Keratinocyte (primary cell): ENCODE results near the gene TOM1. TPM values are rescaled to one million over a fixed set of nuclear protein-coding genes. Genes with fewer than 3 reads are reported as not detected.

Experiments
- DNase-seq: peaks from one replicate; pipeline ENCODE4 v3.0.0-alpha.2; 2011; ENCODE audit warnings: low read depth, missing footprints, low spot score
- FAIRE-seq: peaks from 2 replicates; lab custom pipeline; 2011; peaks lifted over from hg19 to GRCh38; lab: Jason Lieb, UNC
- H2AFZ ChIP-seq: 2 replicates; pipeline ENCODE4 v1.6.0; 2012; ENCODE audit warnings: low read length, control low read depth, inconsistent platforms; ENCODE audit not compliant: control insufficient read depth
- H3K27ac ChIP-seq: 2 replicates; pipeline ENCODE4 v1.5.1; 2011; ENCODE audit warnings: low read length; ENCODE audit not compliant: control insufficient read depth, insufficient read depth
- H3K27me3 ChIP-seq: 3 replicates; pipeline ENCODE4 v1.6.0; 2011; ENCODE audit warnings: low read length; ENCODE audit not compliant: control insufficient read depth, insufficient read depth; ENCODE audit errors: extremely low read depth
- H3K36me3 ChIP-seq, 2 experiments: 2 replicates in 1 of 2; 3 replicates in 1 of 2; pipeline ENCODE4 v1.5.1; 2011; ENCODE audit warnings: low read length in 2 of 2, mild to moderate bottlenecking in 1 of 2; ENCODE audit not compliant: control insufficient read depth in 2 of 2, insufficient read depth in 2 of 2; ENCODE audit errors: extremely low read depth in 1 of 2
- H3K4me1 ChIP-seq: 3 replicates; pipeline ENCODE4 v1.5.1; 2011; ENCODE audit warnings: low read length; ENCODE audit not compliant: control insufficient read depth, insufficient read depth; ENCODE audit errors: extremely low read depth
- H3K4me2 ChIP-seq: 3 replicates; pipeline ENCODE4 v1.6.0; 2011; ENCODE audit warnings: low read depth, low read length; ENCODE audit not compliant: control insufficient read depth, insufficient read depth; ENCODE audit errors: extremely low read depth
- H3K4me3 ChIP-seq, 3 experiments: fragments of 200-600 bp in 1 of 3; sonication (generic) in 1 of 3; 2 replicates in 2 of 3; 3 replicates in 1 of 3; pipeline ENCODE4 v1.5.1; 2011 to 2016; ENCODE audit warnings: low read length in 3 of 3, mild to moderate bottlenecking in 3 of 3, control low read depth in 2 of 3, inconsistent platforms in 1 of 3, low read depth in 1 of 3, mixed read lengths in 1 of 3, mixed run types in 1 of 3, moderate library complexity in 1 of 3; ENCODE audit not compliant: control insufficient read depth in 2 of 3, insufficient read depth in 2 of 3; ENCODE audit errors: extremely low read depth in 1 of 3
- H3K79me2 ChIP-seq: 2 replicates; pipeline ENCODE4 v1.6.0; 2012; ENCODE audit warnings: low read length; ENCODE audit not compliant: control insufficient read depth, insufficient read depth
- H3K9ac ChIP-seq: 3 replicates; pipeline ENCODE4 v1.6.0; 2011; ENCODE audit warnings: low read length; ENCODE audit not compliant: control insufficient read depth, insufficient read depth; ENCODE audit errors: extremely low read depth
- H3K9me1 ChIP-seq: 3 replicates; pipeline ENCODE4 v1.6.0; 2011; ENCODE audit warnings: low read length; ENCODE audit not compliant: control insufficient read depth, insufficient read depth; ENCODE audit errors: extremely low read depth
- H3K9me3 ChIP-seq: 2 replicates; pipeline ENCODE4 v1.5.1; 2012; ENCODE audit warnings: low read depth, low read length; ENCODE audit not compliant: control insufficient read depth
- H4K20me1 ChIP-seq: 3 replicates; pipeline ENCODE4 v1.6.0; 2011; ENCODE audit warnings: low read length; ENCODE audit not compliant: control insufficient read depth, insufficient read depth; ENCODE audit errors: extremely low read depth
- EZH2 ChIP-seq: IDR thresholded peaks from one replicate; pipeline ENCODE4 v1.6.1; 2012; ENCODE audit warnings: inconsistent platforms, mild to moderate bottlenecking, low read length, moderate library complexity
- dilution Hi-C: fragments of 300-500 bp; cut with MboI; formaldehyde crosslinking; loops from one replicate; pipeline ENCODE4 v1.7.0; 2020; ENCODE audit warnings: low sequenced_read_pairs; ENCODE audit not compliant: extremely low pct_ligation_motif_present
- polyA plus RNA-seq, 5 experiments: library from polyadenylated mRNA; depleted of rRNA in 3 of 5; stranded (reverse) in 3 of 5; stranded (forward) in 1 of 5; unstranded in 1 of 5; fragments of >200 nt; gene quantifications; 1 replicate in 1 of 5; 2 replicates in 3 of 5; 3 replicates in 1 of 5; pipeline versions ENCODE4 v1.2.1 to v1.2.3, GENCODE V29; 2011 to 2012; ENCODE audit warnings: missing spikeins in 2 of 5, low read depth in 1 of 5, low replicate concordance in 1 of 5
- TF ChIP-seq, protein P1 (sequence below), 3 experiments: IDR thresholded peaks in 1 of 3; conservative IDR thresholded peaks in 1 of 3; optimal IDR thresholded peaks in 1 of 3; 2 replicates in 2 of 3; 3 replicates in 1 of 3; pipeline versions ENCODE3 to v1.5.1; 2011; ENCODE audit warnings: low read length in 3 of 3, mild to moderate bottlenecking in 3 of 3, moderate library complexity in 2 of 3, control low read depth in 1 of 3, inconsistent platforms in 1 of 3; ENCODE audit not compliant: insufficient read depth in 2 of 3; ENCODE audit errors: extremely low read depth in 1 of 3

TOM1 gene
- polyA plus RNA-seq, 1 donor (not counting 4 experiments of a cell fraction or from before 2014, with no cell fraction given): 17.4 TPM

DNA sequence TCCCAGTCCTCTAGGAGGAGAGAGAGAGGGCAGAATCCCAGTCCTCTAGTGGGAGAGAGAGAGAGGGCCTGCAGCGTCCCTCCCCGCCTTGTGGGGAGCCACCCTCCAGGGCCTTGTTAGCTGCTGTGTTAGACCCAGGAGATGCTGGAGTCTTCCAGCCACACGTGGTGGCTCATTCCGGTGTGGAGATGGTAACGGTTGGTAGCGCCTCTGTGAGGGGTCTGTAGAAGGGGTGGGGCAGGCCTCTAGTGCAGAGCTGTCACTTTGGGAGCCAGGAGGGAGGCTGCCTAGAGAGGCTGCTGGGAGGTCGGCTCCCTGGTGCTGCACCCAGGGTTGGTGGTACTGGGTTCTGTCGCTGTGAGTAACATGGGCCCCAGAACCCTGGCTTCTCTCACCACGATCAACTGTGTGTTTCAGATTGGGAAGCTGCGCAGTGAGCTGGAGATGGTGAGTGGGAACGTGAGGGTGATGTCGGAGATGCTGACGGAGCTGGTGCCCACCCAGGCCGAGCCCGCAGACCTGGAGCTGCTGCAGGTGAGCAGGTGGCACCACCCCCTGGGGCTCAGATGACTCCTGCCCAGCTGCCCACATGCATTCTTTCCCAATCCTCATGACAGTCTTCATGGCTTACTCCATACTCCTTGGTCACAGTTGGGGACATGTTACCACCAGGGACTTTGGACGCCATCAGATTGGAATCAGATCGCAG, 27.3 kb downstream of the TOM1 start:
- Histone ChIP-seq H3K27ac (no peak overlapping the region), H3K4me1 (peaks cover 9% of the 10 kb centered on the region), H3K9me1 (no peaks in the 10 kb centered on the region), H4K20me1 (no peaks in the 10 kb centered on the region), H3K9ac (no peak overlapping the region), H3K4me3 (no peak overlapping the region), H3K27me3 (no peaks in the 10 kb centered on the region), H3K36me3 (peaks cover 3 to 32% of the 10 kb centered on the region in 2 experiments), H2AFZ (no peak overlapping the region), H3K4me2 (no peak overlapping the region), H3K79me2 (no peaks in the 10 kb centered on the region), H3K9me3 (no peaks in the 10 kb centered on the region)
- dilution Hi-C loops: no loop called here
- FAIRE-seq: no peak
- DNase-seq: no peak
- TF ChIP-seq, protein P1, sequence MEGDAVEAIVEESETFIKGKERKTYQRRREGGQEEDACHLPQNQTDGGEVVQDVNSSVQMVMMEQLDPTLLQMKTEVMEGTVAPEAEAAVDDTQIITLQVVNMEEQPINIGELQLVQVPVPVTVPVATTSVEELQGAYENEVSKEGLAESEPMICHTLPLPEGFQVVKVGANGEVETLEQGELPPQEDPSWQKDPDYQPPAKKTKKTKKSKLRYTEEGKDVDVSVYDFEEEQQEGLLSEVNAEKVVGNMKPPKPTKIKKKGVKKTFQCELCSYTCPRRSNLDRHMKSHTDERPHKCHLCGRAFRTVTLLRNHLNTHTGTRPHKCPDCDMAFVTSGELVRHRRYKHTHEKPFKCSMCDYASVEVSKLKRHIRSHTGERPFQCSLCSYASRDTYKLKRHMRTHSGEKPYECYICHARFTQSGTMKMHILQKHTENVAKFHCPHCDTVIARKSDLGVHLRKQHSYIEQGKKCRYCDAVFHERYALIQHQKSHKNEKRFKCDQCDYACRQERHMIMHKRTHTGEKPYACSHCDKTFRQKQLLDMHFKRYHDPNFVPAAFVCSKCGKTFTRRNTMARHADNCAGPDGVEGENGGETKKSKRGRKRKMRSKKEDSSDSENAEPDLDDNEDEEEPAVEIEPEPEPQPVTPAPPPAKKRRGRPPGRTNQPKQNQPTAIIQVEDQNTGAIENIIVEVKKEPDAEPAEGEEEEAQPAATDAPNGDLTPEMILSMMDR (optimal IDR thresholded peaks at IDR 0.05 in 1 of 3, IDR thresholded peaks at IDR 0.05 in 1 of 3, conservative IDR thresholded peaks at IDR 0.05 in 1 of 3; ENCODE audit: extremely low read depth in 1 of 3, insufficient read depth in 2 of 3, low read length in 3 of 3): no peak
- TF ChIP-seq EZH2: no peak

DNA sequence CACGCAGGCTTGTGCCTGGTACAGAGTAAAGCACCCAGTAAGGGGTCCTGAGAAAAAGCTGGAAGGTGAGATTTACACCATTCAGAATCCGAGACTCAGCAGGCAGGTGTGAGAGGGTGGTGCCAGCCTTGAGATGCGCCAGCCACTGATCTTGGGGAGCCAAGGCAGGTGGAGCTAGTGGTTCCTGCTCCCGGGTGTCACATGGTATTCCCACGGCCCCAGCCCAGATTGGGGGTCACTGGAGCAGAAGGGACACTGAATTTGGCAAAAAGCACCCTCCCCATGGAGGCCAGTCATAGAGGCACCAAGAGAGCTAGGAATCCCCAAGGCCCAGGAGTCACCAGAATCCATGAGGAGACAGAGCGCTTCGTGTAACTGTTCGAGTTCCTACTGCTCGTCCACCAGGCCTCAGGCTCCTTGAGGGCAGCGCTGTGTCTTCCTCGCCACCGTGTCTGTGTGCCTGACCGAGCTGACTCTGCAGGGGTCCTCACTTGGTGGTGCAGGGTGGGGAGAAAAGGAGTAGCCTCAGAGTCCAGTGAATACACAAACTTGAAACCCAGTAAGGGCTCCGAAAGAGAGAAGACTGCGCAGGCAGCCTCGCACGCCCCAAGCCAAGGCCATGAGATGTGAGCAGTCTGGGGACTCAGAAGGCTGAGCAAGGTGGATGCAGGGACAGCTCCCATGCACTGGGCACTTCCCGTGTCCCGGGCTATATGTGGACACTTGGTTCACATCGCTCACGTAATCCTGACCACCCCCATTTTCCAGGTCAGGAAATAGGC, 28.2 kb downstream of the TOM1 start:
- H3K36me3 ChIP-seq: peaks cover 3 to 28% of the 10 kb centered on the region in 2 experiments
- H3K4me1 ChIP-seq: peaks cover 9% of the 10 kb centered on the region
- no peaks in the 10 kb centered on the region for H3K9me3 ChIP-seq
- no peak overlapping the region for H3K4me2 ChIP-seq
- H3K79me2 ChIP-seq: no peaks in the 10 kb centered on the region
- no peak for TF ChIP-seq EZH2
- TF ChIP-seq, protein P1 (optimal IDR thresholded peaks at IDR 0.05 in 1 of 3, IDR thresholded peaks at IDR 0.05 in 1 of 3, conservative IDR thresholded peaks at IDR 0.05 in 1 of 3; ENCODE audit: extremely low read depth in 1 of 3, insufficient read depth in 2 of 3, low read length in 3 of 3): no peak
- DNase-seq (no peak), FAIRE-seq (no peak)
- no peaks in the 10 kb centered on the region for H4K20me1 ChIP-seq
- H2AFZ ChIP-seq: no peak overlapping the region
- H3K27me3 ChIP-seq: no peaks in the 10 kb centered on the region
- H3K4me3 ChIP-seq: no peak overlapping the region
- H3K27ac ChIP-seq: no peak overlapping the region
- H3K9ac ChIP-seq: no peak overlapping the region
- no peaks in the 10 kb centered on the region for H3K9me1 ChIP-seq
- dilution Hi-C loops: no loop called here
